Stimulated activated naive B cell treated with anti-CD40 and anti-IgM and Interleukin-4, amounts not matched to agents 10 μg/mL and 1 μg/mL and 100 μg/mL, for 72 hours (primary cell): ENCODE measurements around the gene CCDC197.
A peak's percentile ranks its signal among the peaks of the same experiment; 100 is the strongest.

Source experiments
- ATAC-seq, 2 donors: fragments of 150-1000 bp; cut with Tn5 transposase; replicated peaks; 2 replicates each; pipeline ENCODE4 v1.10.0; 2021; ENCODE audit warnings: moderate library complexity in 1 of 2
- DNase-seq: peaks from one replicate; pipeline ENCODE4 v3.0.0; 2021
- H3K27ac Mint-ChIP-seq: one replicate; pipeline ENCODE4 v1.8.0; 2022; ENCODE audit warnings: mild to moderate bottlenecking, mixed read lengths
- H3K27me3 Mint-ChIP-seq, 2 donors: one replicate each; pipeline ENCODE4 v1.8.0; 2022; ENCODE audit warnings: mixed read lengths in 2 of 2
- H3K36me3 Mint-ChIP-seq, 2 donors: one replicate each; pipeline ENCODE4 v1.8.0; 2022; ENCODE audit warnings: mixed read lengths in 2 of 2, mild to moderate bottlenecking in 1 of 2
- H3K4me1 Mint-ChIP-seq, 2 donors: one replicate each; pipeline ENCODE4 v1.8.0; 2022; ENCODE audit warnings: mixed read lengths in 2 of 2, mild to moderate bottlenecking in 1 of 2
- H3K4me3 Mint-ChIP-seq, 2 donors: one replicate each; pipeline ENCODE4 v1.8.0; 2022; ENCODE audit warnings: mild to moderate bottlenecking in 2 of 2, mixed read lengths in 2 of 2, moderate library complexity in 1 of 2
- H3K9me3 Mint-ChIP-seq, 2 donors: one replicate each; pipeline ENCODE4 v1.8.0; 2022; ENCODE audit warnings: mixed read lengths in 2 of 2, mild to moderate bottlenecking in 1 of 2

CCDC197 gene

GRCh38 chr14:94047581-94047980 lies 50.5 kb downstream of the CCDC197 start:
- no peak for ATAC-seq
- Mint-ChIP-seq H3K4me1 (no peaks in the 10 kb centered on the region), H3K9me3 (no peaks in the 10 kb centered on the region), H3K4me3 (no peak overlapping the region), H3K27me3 (no peaks in the 10 kb centered on the region), H3K36me3 (peaks cover 49 to 57% of the 10 kb centered on the region in 2 donors), H3K27ac (peak overlapping the region; percentile 51)
- DNase-seq: no peak

GRCh38 chr14:94048691-94049624 lies 51.9 kb downstream of the CCDC197 start:
- no peaks in the 10 kb centered on the region for H3K27me3 Mint-ChIP-seq
- peak overlapping the region; percentile 31 for H3K27ac Mint-ChIP-seq
- DNase-seq (no peak), ATAC-seq (no peak)
- no peaks in the 10 kb centered on the region for H3K9me3 Mint-ChIP-seq
- H3K36me3 Mint-ChIP-seq: peaks cover 49 to 61% of the 10 kb centered on the region in 2 donors
- no peaks in the 10 kb centered on the region for H3K4me1 Mint-ChIP-seq
- H3K4me3 Mint-ChIP-seq: no peak overlapping the region

- H3K27ac Mint-ChIP-seq: no peak overlapping the region
- H3K4me1 Mint-ChIP-seq: no peaks in the 10 kb centered on the region
- no peaks in the 10 kb centered on the region for H3K27me3 Mint-ChIP-seq
- peaks cover 52 to 66% of the 10 kb centered on the region in 2 donors for H3K36me3 Mint-ChIP-seq
- H3K4me3 Mint-ChIP-seq: no peak overlapping the region
- DNase-seq (no peak), ATAC-seq (no peak)
- H3K9me3 Mint-ChIP-seq: no peaks in the 10 kb centered on the region
Measured at GRCh38 chr14:94049625-94050023, 52.5 kb downstream of the CCDC197 start.

DNA sequence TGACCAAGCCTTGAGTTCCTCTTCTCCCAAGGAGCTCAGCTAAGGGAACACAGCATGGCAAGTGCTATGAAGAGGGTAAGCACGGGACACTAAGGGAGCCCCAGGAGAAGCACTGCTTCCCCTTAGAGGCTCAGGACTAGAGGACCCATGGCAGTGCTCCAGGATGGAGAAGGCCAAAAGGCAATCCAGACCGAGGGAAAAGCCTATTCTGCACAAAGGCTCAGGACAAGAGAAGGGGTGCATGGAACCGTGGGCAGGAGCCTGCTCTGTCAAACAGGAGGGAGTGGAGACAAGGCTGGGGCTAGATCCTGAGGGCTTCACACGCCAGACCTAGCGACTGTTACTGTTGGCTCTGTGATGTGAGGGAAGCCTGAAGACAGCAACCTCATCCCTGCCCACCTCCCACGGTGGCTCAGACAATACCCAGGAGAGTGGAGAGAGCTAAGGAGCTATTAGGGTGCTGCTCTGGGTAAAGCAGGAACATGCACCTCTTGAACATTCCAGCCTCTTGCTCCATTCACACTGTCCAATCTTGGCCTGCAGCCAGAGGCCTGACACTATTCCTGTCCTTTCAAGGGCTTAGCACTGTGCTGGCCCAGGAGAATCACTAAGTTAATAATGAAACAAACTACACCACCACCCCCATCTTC lies 53.3 kb downstream of the CCDC197 start:
- peaks cover 49 to 67% of the 10 kb centered on the region in 2 donors for H3K36me3 Mint-ChIP-seq
- no peak overlapping the region for H3K27ac Mint-ChIP-seq
- no peaks in the 10 kb centered on the region for H3K4me1 Mint-ChIP-seq
- ATAC-seq (no peak), DNase-seq (no peak)
- no peak overlapping the region for H3K4me3 Mint-ChIP-seq
- H3K27me3 Mint-ChIP-seq: no peaks in the 10 kb centered on the region
- no peaks in the 10 kb centered on the region for H3K9me3 Mint-ChIP-seq

DNA sequence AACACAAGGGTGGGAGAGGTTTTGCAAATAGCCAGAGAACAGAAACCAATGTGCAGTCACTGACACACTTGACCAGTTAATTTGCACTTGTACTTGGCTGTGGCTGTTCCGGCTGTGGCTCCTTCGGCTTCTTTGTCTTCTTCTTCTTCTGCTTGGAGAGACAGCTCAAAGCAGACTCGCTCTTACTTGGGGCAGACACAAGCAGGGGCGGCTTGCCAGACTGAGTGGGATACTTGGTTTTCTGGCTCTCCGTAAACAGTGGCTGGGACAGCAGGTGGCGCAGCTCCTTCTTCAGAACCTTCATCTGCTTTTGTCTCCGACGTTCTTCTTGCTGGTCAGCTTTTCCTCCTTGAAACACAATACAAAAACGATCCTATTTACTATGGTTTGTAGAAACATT lies 54.0 kb downstream of the CCDC197 start:
- Mint-ChIP-seq H3K4me1 (no peaks in the 10 kb centered on the region), H3K4me3 (no peak overlapping the region), H3K27ac (peak overlapping the region; percentile 65), H3K9me3 (no peaks in the 10 kb centered on the region), H3K36me3 (peaks cover 46 to 71% of the 10 kb centered on the region in 2 donors), H3K27me3 (no peaks in the 10 kb centered on the region)
- DNase-seq: no peak
- no peak for ATAC-seq

GRCh38 chr14:94051779-94052178 lies 54.7 kb downstream of the CCDC197 start:
- H3K4me1 Mint-ChIP-seq: peaks cover 4 to 5% of the 10 kb centered on the region in 2 donors

GRCh38 chr14:94052199-94052598 lies 55.1 kb downstream of the CCDC197 start:
- ATAC-seq (no peak), DNase-seq (no peak)
- H3K36me3 Mint-ChIP-seq: peaks cover 49 to 79% of the 10 kb centered on the region in 2 donors
- no peak overlapping the region for H3K27ac Mint-ChIP-seq
- no peaks in the 10 kb centered on the region for H3K27me3 Mint-ChIP-seq
- H3K9me3 Mint-ChIP-seq: no peaks in the 10 kb centered on the region
- H3K4me1 Mint-ChIP-seq: peaks cover 6 to 9% of the 10 kb centered on the region in 2 donors
- no peak overlapping the region for H3K4me3 Mint-ChIP-seq

More at GRCh38 chr14:94051779-94052178, 54.7 kb downstream of the CCDC197 start:
- Mint-ChIP-seq H3K4me3 (no peak overlapping the region), H3K9me3 (no peaks in the 10 kb centered on the region), H3K27ac (no peak overlapping the region), H3K36me3 (peaks cover 47 to 77% of the 10 kb centered on the region in 2 donors), H3K27me3 (no peaks in the 10 kb centered on the region)
- ATAC-seq: no peak
- DNase-seq: no peak

DNA sequence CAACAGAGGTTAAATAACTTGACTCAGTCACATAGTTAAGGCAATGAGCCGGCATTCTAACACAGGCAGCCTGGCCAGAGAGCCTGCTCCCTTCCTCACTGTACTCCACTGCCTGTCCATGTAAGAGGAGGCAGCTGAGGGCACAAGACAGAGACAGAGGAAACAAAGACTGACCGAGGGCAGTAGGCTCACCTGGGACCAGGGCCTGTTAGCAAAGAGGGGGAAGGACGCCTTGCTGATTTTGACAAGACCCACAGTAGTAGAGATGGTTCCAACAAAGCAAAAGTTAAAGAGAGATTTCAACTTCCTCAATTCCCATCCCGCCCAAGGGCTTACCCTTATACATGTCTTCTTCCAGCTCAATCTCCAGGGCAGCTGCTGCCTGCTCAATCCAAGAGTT lies 55.6 kb downstream of the CCDC197 start:
- no peaks in the 10 kb centered on the region for H3K27me3 Mint-ChIP-seq
- no peak overlapping the region for H3K4me3 Mint-ChIP-seq
- no peak for DNase-seq
- peak overlapping the region; percentile 75 for H3K27ac Mint-ChIP-seq
- ATAC-seq: no peak
- no peaks in the 10 kb centered on the region for H3K9me3 Mint-ChIP-seq
- peaks cover 50 to 78% of the 10 kb centered on the region in 2 donors for H3K36me3 Mint-ChIP-seq
- peaks cover 7 to 13% of the 10 kb centered on the region in 2 donors for H3K4me1 Mint-ChIP-seq

GRCh38 chr14:94054401-94054800 lies 57.3 kb downstream of the CCDC197 start:
- Mint-ChIP-seq H3K27ac (peak overlapping the region; percentile 75), H3K27me3 (no peaks in the 10 kb centered on the region), H3K4me1 (peaks cover 11 to 19% of the 10 kb centered on the region in 2 donors), H3K36me3 (peaks cover 48 to 80% of the 10 kb centered on the region in 2 donors), H3K4me3 (no peak overlapping the region), H3K9me3 (no peaks in the 10 kb centered on the region)
- ATAC-seq (no peak), DNase-seq (no peak)

GRCh38 chr14:94054936-94055335 lies 57.8 kb downstream of the CCDC197 start:
- peaks cover 44 to 77% of the 10 kb centered on the region in 2 donors for H3K36me3 Mint-ChIP-seq
- no peak overlapping the region for H3K27ac Mint-ChIP-seq

DNA sequence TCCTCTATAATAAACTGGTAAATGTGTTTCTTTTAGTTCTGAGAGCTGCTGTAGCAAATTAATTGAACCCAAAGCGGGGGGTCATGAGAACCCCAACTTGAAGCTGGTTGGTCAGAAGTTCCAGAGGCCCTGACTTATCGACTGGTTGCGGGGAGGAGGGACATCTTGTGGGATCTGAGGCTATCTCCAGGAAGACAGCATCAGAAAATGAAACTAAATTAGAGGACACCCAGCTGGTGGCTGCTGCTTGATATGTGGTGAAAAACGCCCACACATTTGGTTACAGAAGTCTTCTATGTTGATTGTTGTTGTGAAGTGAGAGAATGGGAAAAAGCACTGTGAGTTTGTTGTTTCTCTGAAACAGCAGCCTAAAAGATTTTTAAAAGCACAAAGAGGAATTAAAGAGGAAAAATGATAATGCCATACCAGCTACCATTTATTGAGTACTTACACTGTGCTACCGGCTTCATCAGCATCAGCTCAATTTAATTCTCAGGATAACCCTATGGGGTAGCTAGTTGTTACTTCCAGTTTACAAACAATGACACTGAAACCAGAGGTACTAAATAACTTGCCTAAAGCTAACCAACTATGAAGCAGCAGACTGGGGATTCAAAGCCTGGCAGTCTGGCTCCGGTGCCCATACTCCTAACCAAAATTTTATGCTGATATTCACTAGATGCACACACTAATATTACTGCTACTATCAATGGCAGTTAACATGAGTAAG lies 59.6 kb downstream of the CCDC197 start:
- Mint-ChIP-seq H3K4me1 (peaks cover 15 to 19% of the 10 kb centered on the region in 2 donors), H3K9me3 (no peaks in the 10 kb centered on the region), H3K4me3 (no peak overlapping the region), H3K27ac (peak overlapping the region; percentile 28), H3K27me3 (no peaks in the 10 kb centered on the region), H3K36me3 (peaks cover 41 to 75% of the 10 kb centered on the region in 2 donors)
- DNase-seq (no peak), ATAC-seq (peak in 1 of 2 donors; percentile 55)

More at GRCh38 chr14:94054936-94055335, 57.8 kb downstream of the CCDC197 start:
- Mint-ChIP-seq H3K27me3 (no peaks in the 10 kb centered on the region), H3K9me3 (no peaks in the 10 kb centered on the region), H3K4me1 (peaks cover 11 to 19% of the 10 kb centered on the region in 2 donors), H3K4me3 (no peak overlapping the region)
- DNase-seq: no peak
- ATAC-seq: no peak

- DNase-seq: no peak
- Mint-ChIP-seq H3K27ac (peak overlapping the region; percentile 20), H3K36me3 (peaks cover 41 to 73% of the 10 kb centered on the region in 2 donors), H3K4me1 (peaks cover 16 to 30% of the 10 kb centered on the region in 2 donors), H3K4me3 (no peak overlapping the region), H3K27me3 (no peaks in the 10 kb centered on the region), H3K9me3 (no peaks in the 10 kb centered on the region)
- ATAC-seq: no peak
Measured at GRCh38 chr14:94058128-94058673, 61.1 kb downstream of the CCDC197 start.
